WI38 (cell line): ENCODE measurements around the gene TSC22D2.

Source experiments
- H3K4me3 ChIP-seq: 2 replicates; pipeline ENCODE4 v1.5.1; 2011; ENCODE audit warnings: low read depth, mild to moderate bottlenecking, control low read depth, low read length
- TF ChIP-seq, protein P1 (sequence below): IDR thresholded peaks from 2 replicates; pipeline ENCODE4 v1.5.1; 2012; ENCODE audit warnings: low read depth, mild to moderate bottlenecking, control low read depth, low read length

The TSC22D2 gene

DNA sequence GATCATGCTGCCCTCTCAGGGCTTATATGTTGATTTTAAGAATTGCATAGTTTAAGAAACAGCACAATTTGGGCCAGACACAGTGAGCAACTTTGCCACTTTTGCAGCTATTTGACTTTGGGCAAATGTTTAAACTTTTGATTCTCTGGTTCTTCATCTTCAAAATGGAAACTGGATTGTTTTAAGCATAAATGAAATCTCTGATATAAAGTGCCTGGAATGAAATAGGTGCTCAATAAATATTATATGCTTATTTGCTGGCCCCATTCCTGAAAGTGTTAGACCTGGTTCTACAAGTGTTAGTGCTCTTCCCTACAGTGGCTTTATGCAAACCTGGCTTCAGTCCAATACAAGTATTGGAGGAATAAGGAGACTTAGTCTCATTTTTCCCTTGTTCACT is 33.1 kb upstream of the TSC22D2 start:
- TF ChIP-seq, protein P1, sequence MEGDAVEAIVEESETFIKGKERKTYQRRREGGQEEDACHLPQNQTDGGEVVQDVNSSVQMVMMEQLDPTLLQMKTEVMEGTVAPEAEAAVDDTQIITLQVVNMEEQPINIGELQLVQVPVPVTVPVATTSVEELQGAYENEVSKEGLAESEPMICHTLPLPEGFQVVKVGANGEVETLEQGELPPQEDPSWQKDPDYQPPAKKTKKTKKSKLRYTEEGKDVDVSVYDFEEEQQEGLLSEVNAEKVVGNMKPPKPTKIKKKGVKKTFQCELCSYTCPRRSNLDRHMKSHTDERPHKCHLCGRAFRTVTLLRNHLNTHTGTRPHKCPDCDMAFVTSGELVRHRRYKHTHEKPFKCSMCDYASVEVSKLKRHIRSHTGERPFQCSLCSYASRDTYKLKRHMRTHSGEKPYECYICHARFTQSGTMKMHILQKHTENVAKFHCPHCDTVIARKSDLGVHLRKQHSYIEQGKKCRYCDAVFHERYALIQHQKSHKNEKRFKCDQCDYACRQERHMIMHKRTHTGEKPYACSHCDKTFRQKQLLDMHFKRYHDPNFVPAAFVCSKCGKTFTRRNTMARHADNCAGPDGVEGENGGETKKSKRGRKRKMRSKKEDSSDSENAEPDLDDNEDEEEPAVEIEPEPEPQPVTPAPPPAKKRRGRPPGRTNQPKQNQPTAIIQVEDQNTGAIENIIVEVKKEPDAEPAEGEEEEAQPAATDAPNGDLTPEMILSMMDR: no peak
- H3K4me3 ChIP-seq: no peak overlapping the region

DNA sequence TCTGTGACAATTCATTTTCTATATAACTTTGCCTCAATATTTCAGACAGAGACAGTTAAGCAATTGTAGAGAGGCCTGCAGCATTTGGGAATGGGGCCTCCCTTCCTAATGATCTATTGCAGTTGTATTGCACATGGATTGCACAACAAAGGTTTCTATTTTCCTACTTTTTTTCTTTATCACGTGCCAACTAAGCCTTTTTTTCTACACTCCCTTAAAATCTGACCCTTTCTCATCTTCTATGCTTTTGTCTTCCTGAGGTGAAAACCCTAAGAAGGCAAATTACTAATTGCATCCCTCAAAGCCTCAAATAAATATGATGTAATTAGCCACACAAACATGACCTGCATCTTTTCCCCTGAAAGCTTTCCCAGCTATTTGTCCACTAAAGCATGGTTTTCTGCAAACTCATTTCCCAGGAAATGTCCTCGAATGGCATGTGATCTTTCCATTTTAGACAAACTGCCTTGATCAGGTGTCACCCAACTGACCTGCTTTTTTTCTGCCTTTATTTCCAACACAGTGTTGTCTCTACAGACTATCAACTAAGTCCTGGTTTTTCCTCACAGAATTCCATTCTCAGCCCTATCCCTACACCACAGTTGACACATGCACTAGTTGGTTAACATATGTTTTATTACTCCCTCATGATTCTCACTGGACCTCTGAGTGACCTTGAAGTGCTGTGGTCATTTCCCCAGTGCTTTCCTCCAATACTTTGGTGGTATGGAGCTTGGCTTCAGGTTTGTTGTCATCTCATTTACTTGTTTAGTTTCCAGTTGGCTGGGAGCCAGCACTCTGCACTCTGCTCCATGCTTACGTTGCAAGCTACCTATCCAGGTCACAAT is 31.9 kb upstream of the TSC22D2 start:
- H3K4me3 ChIP-seq: no peak overlapping the region
- TF ChIP-seq, protein P1: no peak

DNA sequence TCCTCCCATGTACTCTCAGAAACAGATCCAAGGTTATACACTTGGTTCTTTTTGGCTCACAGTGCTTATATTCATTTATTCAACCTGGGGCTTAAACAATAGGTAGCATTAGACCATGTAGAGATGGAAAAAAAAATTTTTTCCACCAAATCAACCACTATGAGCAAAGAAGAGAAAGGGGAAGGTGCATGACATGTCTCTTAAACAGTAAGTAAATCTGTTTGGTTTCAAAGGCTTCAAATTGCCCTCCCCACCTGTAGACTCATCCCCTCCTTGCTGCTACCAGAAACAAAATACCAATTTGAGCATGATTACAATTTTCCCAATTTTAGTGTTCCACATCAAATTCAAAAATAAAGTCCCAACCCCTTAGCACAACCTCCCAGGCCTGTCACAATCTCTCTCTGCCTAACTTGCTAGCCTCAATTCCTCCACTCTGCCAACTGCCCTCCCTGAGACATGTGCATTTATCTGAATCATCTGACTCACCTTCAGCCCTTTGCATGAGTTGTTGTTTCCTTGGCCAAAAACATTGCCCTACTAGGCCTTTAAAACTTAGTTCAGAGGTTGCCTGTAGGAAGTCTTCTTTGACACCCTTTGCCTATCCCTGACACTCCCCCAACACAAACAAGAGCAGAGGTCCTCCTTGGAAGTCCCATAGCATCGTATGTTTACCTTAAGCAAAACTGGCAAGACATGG is 30.3 kb upstream of the TSC22D2 start:
- TF ChIP-seq, protein P1: no peak
- no peak overlapping the region for H3K4me3 ChIP-seq

DNA sequence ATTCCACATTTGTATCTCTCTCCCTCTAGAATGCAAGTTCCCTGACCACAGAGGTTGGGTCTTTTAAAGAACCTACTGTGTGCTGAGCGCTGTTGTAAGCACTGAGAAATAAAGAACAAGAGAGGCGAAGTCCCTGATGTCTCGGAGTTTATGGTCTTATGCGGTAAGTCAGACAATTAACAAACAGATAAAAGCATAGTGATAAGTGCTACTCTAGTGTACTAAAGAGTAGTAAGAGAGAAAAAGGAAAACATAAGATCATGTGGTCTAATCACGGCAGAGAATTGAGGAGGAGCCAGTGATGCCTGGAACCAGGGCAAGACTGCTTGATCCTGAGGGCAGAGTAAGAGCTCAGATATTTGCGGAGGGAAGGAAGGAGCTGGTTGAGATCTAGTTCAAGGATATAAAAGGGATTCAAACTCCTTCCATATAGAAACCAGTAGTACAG is 29.8 kb upstream of the TSC22D2 start:
- no peak overlapping the region for H3K4me3 ChIP-seq
- TF ChIP-seq, protein P1: no peak

DNA sequence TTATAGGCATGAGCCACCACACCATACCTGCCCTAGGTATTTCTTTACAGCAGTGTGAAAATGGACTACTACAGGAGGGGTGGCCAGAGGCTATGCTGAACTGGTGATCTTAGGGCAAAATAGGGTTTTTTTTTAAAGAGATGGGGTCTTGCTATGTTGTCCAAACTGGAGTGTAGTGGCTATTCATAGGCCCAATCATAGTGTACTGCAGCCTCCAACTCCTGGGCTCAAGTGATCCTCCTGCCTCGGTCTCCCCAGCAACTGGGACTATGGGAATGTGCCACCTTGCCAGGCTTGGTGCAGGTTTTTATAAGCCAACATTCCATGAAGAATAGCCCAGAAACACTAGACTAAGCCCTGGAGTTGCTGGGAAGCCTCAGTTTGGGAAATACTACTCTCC is 28.6 kb upstream of the TSC22D2 start:
- H3K4me3 ChIP-seq: no peak overlapping the region
- TF ChIP-seq, protein P1: no peak

DNA sequence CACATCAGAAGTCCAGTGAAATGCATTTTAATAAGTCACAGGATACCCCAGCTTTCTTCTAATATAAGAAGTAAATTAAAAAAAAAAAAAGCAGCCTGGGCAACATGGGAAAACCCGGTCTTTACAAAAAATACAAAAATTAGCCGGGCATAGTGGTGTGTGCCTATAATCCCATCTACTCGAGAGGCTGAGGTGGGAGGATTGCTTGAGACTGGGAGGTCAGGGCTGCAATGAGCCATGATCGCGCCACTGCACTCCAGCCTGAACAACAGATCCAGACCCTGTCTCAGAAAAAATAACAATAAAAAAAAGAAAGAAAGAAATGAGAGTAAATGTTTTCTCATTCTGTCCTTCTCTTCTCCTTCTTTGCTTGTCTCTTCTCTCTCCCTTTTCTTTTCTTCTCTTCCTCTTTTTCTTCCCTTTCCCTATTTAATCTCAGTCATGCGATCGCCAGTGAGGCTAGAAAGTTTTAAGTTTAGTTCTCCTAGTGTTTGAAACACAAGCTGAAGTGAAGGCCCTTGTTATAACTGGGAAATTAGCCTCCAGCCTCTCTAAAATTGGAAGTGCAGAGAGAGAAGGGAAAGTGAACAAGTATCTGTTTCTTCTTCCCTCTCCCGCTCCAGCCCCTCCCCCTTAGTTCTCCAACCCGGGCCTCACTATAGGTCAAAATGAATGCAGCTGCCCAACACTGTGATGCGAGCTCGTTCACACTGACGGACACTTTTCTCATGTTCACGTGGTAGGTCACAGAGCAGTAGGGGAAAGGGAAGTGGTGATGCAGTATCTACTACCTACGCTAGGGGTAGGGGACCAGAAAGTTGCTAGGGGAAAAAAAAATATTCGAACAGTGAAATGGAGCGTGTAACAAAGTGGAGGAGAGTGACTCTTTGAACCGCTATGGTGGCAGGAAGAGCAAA is 23.5 kb upstream of the TSC22D2 start:
- TF ChIP-seq, protein P1: no peak
- H3K4me3 ChIP-seq: no peak overlapping the region
